Muscle layer of colon (tissue), 2 donors: ENCODE measurements around the gene IPPK.

Experiments used
- H3K27ac ChIP-seq: one replicate; pipeline ENCODE4 v1.7.0; 2013; ENCODE audit warnings: low read depth, mild to moderate bottlenecking, low read length, moderate library complexity
- H3K27me3 ChIP-seq, 2 donors: one replicate each; pipeline ENCODE4 v1.7.0; 2013; ENCODE audit warnings: low read length in 2 of 2, mild to moderate bottlenecking in 2 of 2; ENCODE audit not compliant: insufficient read depth in 2 of 2, control insufficient read depth in 1 of 2
- H3K36me3 ChIP-seq: one replicate; pipeline ENCODE4 v1.7.0; 2013; ENCODE audit warnings: mild to moderate bottlenecking, low read length; ENCODE audit not compliant: insufficient read depth
- H3K4me1 ChIP-seq: one replicate; pipeline ENCODE4 v1.7.0; 2013; ENCODE audit warnings: mild to moderate bottlenecking, low read length; ENCODE audit not compliant: insufficient read depth
- H3K4me3 ChIP-seq, 2 donors: one replicate each; pipeline ENCODE4 v1.7.0; 2013; ENCODE audit warnings: low read length in 2 of 2, low read depth in 1 of 2, mild to moderate bottlenecking in 1 of 2, moderate library complexity in 1 of 2
- H3K9ac ChIP-seq: one replicate; pipeline ENCODE4 v1.7.0; 2013; ENCODE audit warnings: low read length
- H3K9me3 ChIP-seq: one replicate; pipeline ENCODE4 v1.7.0; 2013; ENCODE audit warnings: mild to moderate bottlenecking, low read length
- donor health status: abdominal sarcoma.
- donor health status: Adenocarcinoma of cecum.

IPPK gene

GRCh38 chr9:92711844-92712243, 41.9 kb upstream of the IPPK start:
- Histone ChIP-seq H3K27me3 (no peaks in the 10 kb centered on the region), H3K36me3 (peaks cover 66% of the 10 kb centered on the region), H3K9ac (no peak overlapping the region), H3K4me3 (no peak overlapping the region), H3K9me3 (no peaks in the 10 kb centered on the region), H3K4me1 (peaks cover 7% of the 10 kb centered on the region), H3K27ac (no peak overlapping the region)

GRCh38 chr9:92711146-92711545, 41.2 kb upstream of the IPPK start:
- Histone ChIP-seq H3K9me3 (no peaks in the 10 kb centered on the region), H3K4me1 (peaks cover under 1% of the 10 kb centered on the region), H3K9ac (no peak overlapping the region), H3K4me3 (no peak overlapping the region), H3K36me3 (peaks cover 61% of the 10 kb centered on the region), H3K27ac (no peak overlapping the region), H3K27me3 (no peaks in the 10 kb centered on the region)

GRCh38 chr9:92710368-92710767, 40.4 kb upstream of the IPPK start:
- H3K9ac ChIP-seq = no peak overlapping the region
- H3K36me3 ChIP-seq = peaks cover 55% of the 10 kb centered on the region
- H3K27ac ChIP-seq = no peak overlapping the region
- no peaks in the 10 kb centered on the region for H3K9me3 ChIP-seq
- no peak overlapping the region for H3K4me3 ChIP-seq
- H3K4me1 ChIP-seq = no peaks in the 10 kb centered on the region
- no peaks in the 10 kb centered on the region for H3K27me3 ChIP-seq

GRCh38 chr9:92709954-92710353, 40.0 kb upstream of the IPPK start:
- Histone ChIP-seq H3K9me3 (no peaks in the 10 kb centered on the region), H3K36me3 (peaks cover 51% of the 10 kb centered on the region), H3K4me3 (no peak overlapping the region), H3K9ac (no peak overlapping the region), H3K27me3 (no peaks in the 10 kb centered on the region), H3K27ac (no peak overlapping the region), H3K4me1 (no peaks in the 10 kb centered on the region)

GRCh38 chr9:92709240-92709639, 39.3 kb upstream of the IPPK start:
- H3K36me3 ChIP-seq = peaks cover 44% of the 10 kb centered on the region
- H3K4me3 ChIP-seq = no peak overlapping the region
- H3K27ac ChIP-seq = no peak overlapping the region
- H3K27me3 ChIP-seq = no peaks in the 10 kb centered on the region
- H3K4me1 ChIP-seq = no peaks in the 10 kb centered on the region
- no peak overlapping the region for H3K9ac ChIP-seq
- H3K9me3 ChIP-seq = no peaks in the 10 kb centered on the region

GRCh38 chr9:92707530-92707929, 37.6 kb upstream of the IPPK start:
- no peaks in the 10 kb centered on the region for H3K4me1 ChIP-seq

GRCh38 chr9:92706218-92706940, 36.4 kb upstream of the IPPK start:
- H3K36me3 ChIP-seq = peaks cover 20% of the 10 kb centered on the region
- no peaks in the 10 kb centered on the region for H3K4me1 ChIP-seq
- no peak overlapping the region for H3K27ac ChIP-seq
- H3K9ac ChIP-seq = no peak overlapping the region
- no peak overlapping the region for H3K4me3 ChIP-seq
- no peaks in the 10 kb centered on the region for H3K9me3 ChIP-seq
- H3K27me3 ChIP-seq = no peaks in the 10 kb centered on the region

More at GRCh38 chr9:92707530-92707929, 37.6 kb upstream of the IPPK start:
- Histone ChIP-seq H3K9ac (no peak overlapping the region), H3K4me3 (no peak overlapping the region), H3K9me3 (no peaks in the 10 kb centered on the region), H3K36me3 (peaks cover 28% of the 10 kb centered on the region), H3K27ac (no peak overlapping the region), H3K27me3 (no peaks in the 10 kb centered on the region)

- Histone ChIP-seq H3K27ac (no peak overlapping the region), H3K4me1 (no peaks in the 10 kb centered on the region), H3K9me3 (no peaks in the 10 kb centered on the region), H3K4me3 (no peak overlapping the region), H3K9ac (no peak overlapping the region), H3K36me3 (peaks cover 4% of the 10 kb centered on the region), H3K27me3 (no peaks in the 10 kb centered on the region)
These were observed 34.6 kb upstream of the IPPK start for GRCh38 chr9:92704528-92704927.

GRCh38 chr9:92696619-92697018, 26.7 kb upstream of the IPPK start:
- Histone ChIP-seq H3K4me1 (no peaks in the 10 kb centered on the region), H3K9ac (no peak overlapping the region), H3K9me3 (no peaks in the 10 kb centered on the region), H3K36me3 (no peaks in the 10 kb centered on the region), H3K27ac (no peak overlapping the region), H3K4me3 (no peak overlapping the region), H3K27me3 (no peaks in the 10 kb centered on the region)

- no peak overlapping the region for H3K4me3 ChIP-seq
These were observed 17.0 kb upstream of the IPPK start for GRCh38 chr9:92686954-92687353.

GRCh38 chr9:92685022-92685421, 15.1 kb upstream of the IPPK start:
- no peak overlapping the region for H3K27ac ChIP-seq
- no peaks in the 10 kb centered on the region for H3K4me1 ChIP-seq
- no peaks in the 10 kb centered on the region for H3K9me3 ChIP-seq
- no peak overlapping the region for H3K9ac ChIP-seq
- no peaks in the 10 kb centered on the region for H3K27me3 ChIP-seq
- H3K36me3 ChIP-seq = no peaks in the 10 kb centered on the region
- no peak overlapping the region for H3K4me3 ChIP-seq

More at GRCh38 chr9:92686954-92687353, 17.0 kb upstream of the IPPK start:
- no peaks in the 10 kb centered on the region for H3K36me3 ChIP-seq
- H3K9ac ChIP-seq = no peak overlapping the region
- no peaks in the 10 kb centered on the region for H3K4me1 ChIP-seq
- H3K27ac ChIP-seq = no peak overlapping the region
- peaks cover 3% of the 10 kb centered on the region for H3K9me3 ChIP-seq
- no peaks in the 10 kb centered on the region for H3K27me3 ChIP-seq

- H3K9ac ChIP-seq = no peak overlapping the region
- no peaks in the 10 kb centered on the region for H3K4me1 ChIP-seq
- no peaks in the 10 kb centered on the region for H3K36me3 ChIP-seq
- no peak overlapping the region for H3K27ac ChIP-seq
- peaks cover 0 to 4% of the 10 kb centered on the region in 2 donors for H3K27me3 ChIP-seq
- no peak overlapping the region for H3K4me3 ChIP-seq
- H3K9me3 ChIP-seq = no peaks in the 10 kb centered on the region
These were observed 12.3 kb upstream of the IPPK start for GRCh38 chr9:92682269-92682668.
